ENCODE data around the gene PPP4C. TPM values are rescaled to one million over a fixed set of nuclear protein-coding genes. Genes with fewer than 3 reads are reported as not detected.

Gene PPP4C
- total RNA-seq, 2 experiments from 2014 or later, result 83.9 to 87.3 TPM

GRCh38 chr16:30116291-30117207 is 40.8 kb downstream of the PPP4C start:
- no peak overlapping the region for H3K27ac Mint-ChIP-seq
- H3K36me3 Mint-ChIP-seq (ENCODE audit: low read depth), result peaks cover 65% of the 10 kb centered on the region
- intact Hi-C loops (cut with DNase I, micrococcal nuclease), result loop anchor here in 1 of 2 experiments (10.0 kb wide), 1 partner anchor 52 kb away; the partner anchor contains the start of gene ALDOA
- ChIA-PET POLR2A (interaction anchor here (0.6 kb wide), 1 partner anchor 67 kb away, joined by 3 read pairs; the partner anchor contains the start of gene CORO1A), CTCF (no interaction called here)
- H3K4me3 ChIP-seq (ENCODE audit: low read length), result no peak overlapping the region
- no peak overlapping the region for H3K4me3 Mint-ChIP-seq
- TF ChIP-seq CTCF (IDR thresholded peaks at IDR 0.05), result no peak
- H3K36me3 ChIP-seq (ENCODE audit: insufficient read depth, low read length), result peaks cover 40% of the 10 kb centered on the region
- no peak overlapping the region for H3K27ac ChIP-seq (ENCODE audit: low read depth in 1 of 2, low read length in 2 of 2)
- no peak for DNase-seq
- ATAC-seq (ENCODE audit: poor library complexity), result no peak
- H3K9me3 Mint-ChIP-seq, result no peaks in the 10 kb centered on the region
- H3K27me3 ChIP-seq (ENCODE audit: control insufficient read depth in 1 of 2, insufficient read depth in 2 of 2, low read length in 2 of 2), result no peaks in the 10 kb centered on the region
- H3K27me3 Mint-ChIP-seq, result no peaks in the 10 kb centered on the region
- peaks cover 24% of the 10 kb centered on the region for H3K4me1 Mint-ChIP-seq (ENCODE audit: low read depth)
- H3K4me1 ChIP-seq (ENCODE audit: insufficient read depth, low read length), result peaks cover 55% of the 10 kb centered on the region
- no peaks in the 10 kb centered on the region for H3K9me3 ChIP-seq (ENCODE audit: control insufficient read depth in 1 of 2, insufficient read depth in 1 of 2, low read length in 2 of 2)

DNA sequence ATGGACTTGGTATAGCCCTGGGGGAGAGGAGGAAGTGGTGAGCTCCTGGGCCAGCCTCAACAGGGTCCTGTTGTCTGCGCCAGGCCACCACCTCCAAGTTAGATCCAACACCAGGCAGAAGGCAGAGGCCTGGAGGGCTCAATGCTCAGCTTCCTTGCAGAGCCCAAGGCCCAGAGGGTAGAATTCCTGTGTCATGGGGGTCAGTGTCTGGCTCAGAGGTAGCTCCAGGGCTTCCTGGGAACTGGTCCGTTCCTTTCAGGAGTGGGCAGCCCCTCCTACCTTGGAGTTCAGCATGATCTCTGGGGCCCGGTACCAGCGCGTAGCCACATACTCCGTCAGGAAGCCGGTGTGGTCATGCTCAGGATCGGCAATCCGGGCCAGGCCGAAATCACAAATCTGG is 42.0 kb downstream of the PPP4C start:
- POLR2A ChIA-PET, result interaction anchor here (1.6 kb wide), 1 partner anchor 22 kb away, joined by 3 read pairs; the partner anchor contains the start of gene YPEL3
- Mint-ChIP-seq H3K27ac (no peak overlapping the region), H3K4me3 (no peak overlapping the region), H3K9me3 (no peaks in the 10 kb centered on the region), H3K36me3 (ENCODE audit: low read depth) (peaks cover 60% of the 10 kb centered on the region), H3K27me3 (no peaks in the 10 kb centered on the region), H3K4me1 (ENCODE audit: low read depth) (peaks cover 28% of the 10 kb centered on the region)
- H3K4me1 ChIP-seq (ENCODE audit: insufficient read depth, low read length), result peaks cover 61% of the 10 kb centered on the region
- no peak for ATAC-seq (ENCODE audit: poor library complexity)
- intact Hi-C loops (cut with DNase I, micrococcal nuclease), result loop anchor here in 1 of 2 experiments (10.0 kb wide), 1 partner anchor 53 kb away; the partner anchor contains the start of gene ALDOA
- peaks cover 35% of the 10 kb centered on the region for H3K36me3 ChIP-seq (ENCODE audit: insufficient read depth, low read length)
- H3K27me3 ChIP-seq (ENCODE audit: control insufficient read depth in 1 of 2, insufficient read depth in 2 of 2, low read length in 2 of 2), result no peaks in the 10 kb centered on the region
- no peak for TF ChIP-seq CTCF (IDR thresholded peaks at IDR 0.05)
- no peak overlapping the region for H3K27ac ChIP-seq (ENCODE audit: low read depth in 1 of 2, low read length in 2 of 2)
- DNase-seq, result no peak
- no peak overlapping the region for H3K4me3 ChIP-seq (ENCODE audit: low read length)
- CTCF ChIA-PET, result no interaction called here
- no peaks in the 10 kb centered on the region for H3K9me3 ChIP-seq (ENCODE audit: control insufficient read depth in 1 of 2, insufficient read depth in 1 of 2, low read length in 2 of 2)

- H3K36me3 Mint-ChIP-seq (ENCODE audit: low read depth), result peaks cover 50% of the 10 kb centered on the region
- intact Hi-C loops (cut with DNase I, micrococcal nuclease), result loop anchor here in 1 of 2 experiments (10.0 kb wide), 1 partner anchor 55 kb away; the partner anchor contains the start of gene ALDOA
- ChIA-PET POLR2A (interaction anchor here (1.2 to 2.5 kb wide), 2 partner anchors 28 to 64 kb away, joined by 4 to 11 read pairs; partner anchors contain the start of genes CORO1A and TBX6), CTCF (interaction anchor here (0.5 kb wide), 1 partner anchor 474 kb away, joined by 3 read pairs; no protein-coding TSS in a partner anchor)
- peaks cover 34% of the 10 kb centered on the region for H3K36me3 ChIP-seq (ENCODE audit: insufficient read depth, low read length)
- no peaks in the 10 kb centered on the region for H3K9me3 Mint-ChIP-seq
- H3K4me1 ChIP-seq (ENCODE audit: insufficient read depth, low read length), result peaks cover 50% of the 10 kb centered on the region
- H3K27ac Mint-ChIP-seq, result no peak overlapping the region
- TF ChIP-seq CTCF (IDR thresholded peaks at IDR 0.05), result no peak
- ATAC-seq (ENCODE audit: poor library complexity) (no peak), DNase-seq (no peak)
- H3K9me3 ChIP-seq (ENCODE audit: control insufficient read depth in 1 of 2, insufficient read depth in 1 of 2, low read length in 2 of 2), result no peaks in the 10 kb centered on the region
- no peaks in the 10 kb centered on the region for H3K27me3 ChIP-seq (ENCODE audit: control insufficient read depth in 1 of 2, insufficient read depth in 2 of 2, low read length in 2 of 2)
- H3K4me3 Mint-ChIP-seq, result peak overlapping the region; percentile 42
- H3K27ac ChIP-seq (ENCODE audit: low read depth in 1 of 2, low read length in 2 of 2), result no peak overlapping the region
- no peaks in the 10 kb centered on the region for H3K27me3 Mint-ChIP-seq
- peaks cover 28% of the 10 kb centered on the region for H3K4me1 Mint-ChIP-seq (ENCODE audit: low read depth)
- no peak overlapping the region for H3K4me3 ChIP-seq (ENCODE audit: low read length)
Observed at GRCh38 chr16:30119428-30119827, 43.6 kb downstream of the PPP4C start.

Measured in CD4-positive, alpha-beta T cell (primary cell).